Aorta (tissue), 5 donors: ENCODE data around the gene E2F6. TPM values are rescaled to one million over a fixed set of nuclear protein-coding genes. Genes with fewer than 3 reads are reported as not detected.

Source experiments
- ATAC-seq: fragments of 200-7000 bp; cut with Tn5 transposase; one replicate; pipeline ENCODE4 v1.9.1; 2022; ENCODE audit warnings: moderate library complexity; ENCODE audit not compliant: low FRiP score
- DNase-seq, 2 donors: peaks; one replicate each; pipeline ENCODE4 v3.0.0-alpha.2; 2020
- H3K27ac ChIP-seq, 2 donors: one replicate each; pipeline ENCODE4 v1.5.1; 2013; ENCODE audit warnings: low read length in 2 of 2, mild to moderate bottlenecking in 2 of 2, moderate library complexity in 2 of 2, control low read depth in 1 of 2, inconsistent platforms in 1 of 2, low read depth in 1 of 2
- H3K27me3 ChIP-seq, 2 donors: one replicate each; pipeline ENCODE4 v1.6.1; 2013; ENCODE audit warnings: control low read depth in 1 of 2, low read length in 1 of 2, mild to moderate bottlenecking in 1 of 2, moderate library complexity in 1 of 2; ENCODE audit not compliant: insufficient read depth in 2 of 2, control insufficient read depth in 1 of 2
- H3K36me3 ChIP-seq, 2 donors: one replicate each; pipeline ENCODE4 v1.6.1; 2013; ENCODE audit warnings: control low read depth in 1 of 2, low read length in 1 of 2, mild to moderate bottlenecking in 1 of 2; ENCODE audit not compliant: insufficient read depth in 2 of 2, control insufficient read depth in 1 of 2
- H3K4me1 ChIP-seq, 2 donors: one replicate each; pipeline ENCODE4 v1.6.1; 2013; ENCODE audit warnings: low read length in 2 of 2, control low read depth in 1 of 2, mild to moderate bottlenecking in 1 of 2, moderate library complexity in 1 of 2; ENCODE audit not compliant: insufficient read depth in 2 of 2, control insufficient read depth in 1 of 2
- H3K4me3 ChIP-seq, 2 donors: one replicate each; pipeline ENCODE4 v1.5.1; 2013; ENCODE audit warnings: low read length in 2 of 2, control low read depth in 1 of 2, mild to moderate bottlenecking in 1 of 2
- H3K9me3 ChIP-seq: one replicate; pipeline ENCODE4 v1.6.1; 2013; ENCODE audit warnings: mild to moderate bottlenecking, low read length; ENCODE audit not compliant: control insufficient read depth
- WGBS, 2 donors: extraction: QIAGEN DNeasy Blood & Tissue Kit; methylation state at CpG; one replicate each; pipeline ENCODE4 v1.1.7; 2013; 5-methylcytosine and 5-hydroxymethylcytosine counted together
- intact Hi-C, 2 donors: fragments of 100-400 bp; cut with DNase I; formaldehyde crosslinking; loops; one replicate each; pipeline versions ENCODE4 v1.14.2 to v1.15.0; 2022
- polyA plus RNA-seq, 2 donors: library from polyadenylated mRNA; stranded (reverse); fragments of 200-250 nt; gene quantifications; one replicate each; pipeline ENCODE4 v1.2.3, GENCODE V29; 2013
- total RNA-seq, 2 donors: library from RNA; stranded (reverse); fragmentation: NEBNext Ultra II Directional; extraction: Animal tissue kit (Norgen Biotek cat#: 25700); gene quantifications; one replicate each; pipeline ENCODE4 v1.2.1, GENCODE V29; 2021
- donor health status: healthy with polysubstance abuse.
- donor health status: Bipolar disorder and iron deficiency.
- donor health status: DM: no; HTN: no; CAD: no.
- donor health status: DM: no; HTN: no; CAD: no.
- donor health status: DM: yes; HTN: yes; CAD: no.

Gene E2F6
- total and polyA plus RNA-seq, 4 donors: 8.6 to 13.4 (median 9.4) TPM

- peaks cover 6% of the 10 kb centered on the region for H3K9me3 ChIP-seq
- 83 to 87% methylated on average over 2 of the region's 2 CpGs for WGBS, 2 donors
- no peak overlapping the region for H3K4me3 ChIP-seq
- DNase-seq: no peak
- no peaks in the 10 kb centered on the region for H3K36me3 ChIP-seq
- H3K4me1 ChIP-seq: no peaks in the 10 kb centered on the region
- ATAC-seq: no peak
- no peaks in the 10 kb centered on the region for H3K27me3 ChIP-seq
- H3K27ac ChIP-seq: no peak overlapping the region
- intact Hi-C loops: no loop called here
Measured at GRCh38 chr2:11507517-11507916, 41.6 kb upstream of the E2F6 start.

GRCh38 chr2:11506611-11506969 lies 40.6 kb upstream of the E2F6 start:
- Histone ChIP-seq H3K4me3 (no peak overlapping the region), H3K9me3 (peaks cover 6% of the 10 kb centered on the region), H3K27me3 (no peaks in the 10 kb centered on the region), H3K27ac (no peak overlapping the region), H3K36me3 (no peaks in the 10 kb centered on the region), H3K4me1 (no peaks in the 10 kb centered on the region)
- ATAC-seq (peak; percentile 48), DNase-seq (no peak)
- intact Hi-C loops: no loop called here
- WGBS, 2 donors: 60 to 62% methylated on average over 3 of the region's 3 CpGs

- Histone ChIP-seq H3K27me3 (no peaks in the 10 kb centered on the region), H3K9me3 (peaks cover 6% of the 10 kb centered on the region), H3K27ac (no peak overlapping the region), H3K4me1 (no peaks in the 10 kb centered on the region), H3K4me3 (no peak overlapping the region), H3K36me3 (no peaks in the 10 kb centered on the region)
- 80% methylated on average over 11 of the region's 11 CpGs for WGBS, 2 donors
- intact Hi-C loops: no loop called here
- ATAC-seq (no peak), DNase-seq (no peak)
Measured at GRCh38 chr2:11505652-11506610, 40.0 kb upstream of the E2F6 start.

GRCh38 chr2:11503354-11503927 lies 37.5 kb upstream of the E2F6 start:
- DNase-seq (no peak), ATAC-seq (no peak)
- intact Hi-C loops: no loop called here
- Histone ChIP-seq H3K4me1 (no peaks in the 10 kb centered on the region), H3K27ac (no peak overlapping the region), H3K4me3 (no peak overlapping the region), H3K27me3 (no peaks in the 10 kb centered on the region), H3K36me3 (no peaks in the 10 kb centered on the region), H3K9me3 (peaks cover 6% of the 10 kb centered on the region)
- 60 to 62% methylated on average over 8 of the region's 8 CpGs for WGBS, 2 donors

- no peak for ATAC-seq
- Histone ChIP-seq H3K4me3 (no peak overlapping the region), H3K36me3 (no peaks in the 10 kb centered on the region), H3K9me3 (peaks cover 6% of the 10 kb centered on the region), H3K27me3 (no peaks in the 10 kb centered on the region), H3K4me1 (no peaks in the 10 kb centered on the region), H3K27ac (no peak overlapping the region)
- intact Hi-C loops: no loop called here
- 68 to 75% methylated on average over 4 of the region's 4 CpGs for WGBS, 2 donors
- no peak for DNase-seq
Measured at GRCh38 chr2:11502740-11503292, 36.9 kb upstream of the E2F6 start.

- no peak for ATAC-seq
- no peaks in the 10 kb centered on the region for H3K27me3 ChIP-seq
- no peak overlapping the region for H3K4me3 ChIP-seq
- intact Hi-C loops: no loop called here
- H3K27ac ChIP-seq: no peak overlapping the region
- no peak for DNase-seq
- WGBS, 2 donors: 61 to 65% methylated on average over 5 of the region's 5 CpGs
- H3K4me1 ChIP-seq: no peaks in the 10 kb centered on the region
- peaks cover 6% of the 10 kb centered on the region for H3K9me3 ChIP-seq
- no peaks in the 10 kb centered on the region for H3K36me3 ChIP-seq
Measured at GRCh38 chr2:11500702-11501303, 34.8 kb upstream of the E2F6 start.

GRCh38 chr2:11499081-11499743 lies 33.3 kb upstream of the E2F6 start:
- ATAC-seq (no peak), DNase-seq (no peak)
- H3K27ac ChIP-seq: no peak overlapping the region
- intact Hi-C loops: no loop called here
- no peaks in the 10 kb centered on the region for H3K4me1 ChIP-seq
- no peaks in the 10 kb centered on the region for H3K36me3 ChIP-seq
- WGBS, 2 donors: 63 to 72% methylated on average over 4 of the region's 4 CpGs
- H3K27me3 ChIP-seq: no peaks in the 10 kb centered on the region
- H3K9me3 ChIP-seq: peaks cover 6% of the 10 kb centered on the region
- H3K4me3 ChIP-seq: no peak overlapping the region

- 23 to 32% methylated on average over 8 to 9 of the region's 9 CpGs for WGBS, 2 donors
- intact Hi-C loops: no loop called here
- H3K27ac ChIP-seq: no peak overlapping the region
- peak in 1 of 2 donors; percentile 80 for DNase-seq
- H3K36me3 ChIP-seq: no peaks in the 10 kb centered on the region
- no peaks in the 10 kb centered on the region for H3K27me3 ChIP-seq
- H3K4me3 ChIP-seq: no peak overlapping the region
- H3K9me3 ChIP-seq: peaks cover 4% of the 10 kb centered on the region
- ATAC-seq: peak; percentile 66
- no peaks in the 10 kb centered on the region for H3K4me1 ChIP-seq
Measured at GRCh38 chr2:11498543-11499034, 32.6 kb upstream of the E2F6 start.
